GM21423 (cell line): Measurements from ENCODE around the gene PGC.

ENCODE experiments used
- ATAC-seq: cut with Tn5 transposase; IDR thresholded peaks from one replicate; pipeline ENCODE4 v1.9.1; 2021; ENCODE audit warnings: mild to moderate bottlenecking, moderate library complexity; ENCODE audit not compliant: unreplicated experiment

Gene PGC

DNA sequence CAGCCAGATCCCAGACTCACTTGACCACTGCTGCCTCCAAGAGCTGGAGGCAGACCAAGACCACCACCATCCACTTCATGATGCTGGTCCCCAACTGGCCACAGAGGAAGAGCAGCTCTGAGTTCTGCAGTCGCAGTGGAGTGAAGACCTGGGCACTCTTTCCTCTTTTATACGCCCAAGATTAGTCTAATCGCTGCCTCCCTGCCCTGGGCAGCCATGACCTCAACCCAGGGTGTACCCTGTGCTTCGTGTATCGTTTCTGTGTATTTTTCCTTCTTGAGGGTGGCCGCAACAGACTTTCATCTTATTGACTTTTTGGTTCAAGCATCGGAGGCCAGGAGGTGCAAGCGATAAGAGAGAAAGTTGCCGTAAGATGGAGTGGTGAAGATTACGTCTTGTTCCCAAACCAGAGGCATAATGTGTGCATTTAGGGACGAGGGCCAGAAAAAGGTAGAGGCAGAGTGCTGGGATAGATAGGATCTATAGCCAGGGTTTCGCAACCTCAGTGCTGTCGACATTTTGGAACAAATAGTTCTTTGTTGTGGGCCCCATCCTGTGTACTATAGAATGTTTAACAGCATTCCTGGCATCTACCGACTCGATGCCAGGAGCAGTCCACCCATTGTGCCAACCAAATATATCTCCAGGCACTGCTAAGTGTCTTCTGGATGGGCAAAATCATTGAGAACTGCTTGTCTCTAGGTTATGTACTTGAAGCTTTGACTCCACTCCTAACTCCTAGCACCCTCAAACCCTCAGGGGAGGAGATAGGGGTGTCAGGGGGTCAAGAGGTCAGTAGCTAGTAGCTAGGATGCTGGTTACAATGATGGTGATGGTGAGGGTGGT, at the start of gene PGC:
Gene PGC, minus strand, starts transcription at position 142 of the 846 bp plus-strand sequence. Its CDS starts 63 bp downstream, at position 79.
- ATAC-seq = no peak

DNA sequence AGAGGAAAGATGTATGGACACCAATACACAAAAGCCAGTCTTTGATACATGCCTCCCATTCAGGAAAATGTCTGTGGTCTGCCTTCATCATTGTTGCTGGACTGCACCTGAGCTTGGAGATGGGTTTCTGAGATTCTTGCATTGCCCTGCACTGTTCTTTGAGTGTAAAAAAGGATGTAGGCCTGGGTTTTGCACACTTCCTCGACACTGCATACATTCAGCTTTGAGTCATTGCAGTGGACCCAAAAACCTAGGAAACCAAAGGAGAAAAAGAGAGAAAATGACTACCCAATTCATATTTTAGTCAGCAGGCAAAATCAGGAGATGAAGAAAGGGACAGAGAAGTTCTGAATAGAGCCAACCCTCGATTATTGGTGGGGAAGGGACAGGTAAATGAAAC, 49.3 kb upstream of the PGC start:
- no peak for ATAC-seq

DNA sequence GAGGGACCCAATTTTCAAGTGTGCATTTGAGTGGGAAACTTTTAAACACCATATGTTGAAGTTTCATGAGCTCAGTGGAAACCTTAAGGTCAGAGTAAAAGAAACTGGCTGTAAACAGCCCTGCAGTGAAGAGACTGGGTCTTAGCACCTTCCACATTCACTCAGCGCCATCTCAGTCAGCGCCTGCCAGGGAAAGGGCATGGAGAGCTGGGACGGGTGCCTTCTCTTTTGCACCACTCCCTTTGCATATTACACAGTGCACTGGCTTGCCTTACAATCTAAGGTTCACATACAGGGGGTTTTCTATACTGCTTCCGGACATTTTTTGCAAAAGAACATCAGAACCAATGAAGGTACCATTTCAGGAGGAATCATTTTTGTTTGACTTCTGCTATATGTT, 44.8 kb upstream of the PGC start:
- no peak for ATAC-seq

DNA sequence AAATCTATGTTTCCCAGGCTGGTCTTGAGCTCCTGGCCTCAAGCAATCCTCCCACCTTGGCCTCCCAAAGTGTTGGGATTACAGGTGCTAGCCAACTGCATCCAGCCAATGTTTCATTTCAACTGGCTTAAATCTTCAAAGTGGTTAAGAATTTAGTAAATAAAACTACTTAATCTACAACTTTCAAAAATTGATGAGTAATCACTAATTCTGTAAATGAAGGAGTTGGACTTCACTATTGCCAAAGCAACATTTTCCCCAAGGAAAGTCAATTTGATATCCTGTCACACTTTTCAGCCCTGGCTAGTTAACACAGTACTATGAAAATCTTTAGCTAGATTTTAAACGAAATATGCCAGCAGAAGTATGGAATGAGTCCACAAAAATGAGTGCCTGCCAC, 44.1 kb upstream of the PGC start:
- no peak for ATAC-seq

DNA sequence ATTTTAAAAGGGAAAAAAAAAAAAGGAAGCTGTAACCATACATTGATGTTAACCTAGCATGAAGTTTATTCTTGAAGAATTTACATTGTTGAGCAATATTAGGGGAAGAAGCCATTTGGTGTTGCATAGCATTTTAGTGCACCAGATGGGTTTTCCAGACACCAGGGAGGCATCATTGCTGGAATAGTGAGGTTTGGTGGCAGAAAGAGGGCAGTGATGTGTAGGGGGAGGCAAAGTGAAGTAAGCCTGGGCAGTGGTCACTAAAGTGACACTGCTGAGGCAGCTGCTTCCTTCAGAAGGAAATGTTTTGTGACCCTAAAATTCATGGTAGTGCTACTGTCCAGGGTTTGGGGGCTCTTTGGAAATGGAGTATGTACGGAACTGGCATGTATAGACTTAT, 42.8 kb upstream of the PGC start:
- ATAC-seq = no peak

DNA sequence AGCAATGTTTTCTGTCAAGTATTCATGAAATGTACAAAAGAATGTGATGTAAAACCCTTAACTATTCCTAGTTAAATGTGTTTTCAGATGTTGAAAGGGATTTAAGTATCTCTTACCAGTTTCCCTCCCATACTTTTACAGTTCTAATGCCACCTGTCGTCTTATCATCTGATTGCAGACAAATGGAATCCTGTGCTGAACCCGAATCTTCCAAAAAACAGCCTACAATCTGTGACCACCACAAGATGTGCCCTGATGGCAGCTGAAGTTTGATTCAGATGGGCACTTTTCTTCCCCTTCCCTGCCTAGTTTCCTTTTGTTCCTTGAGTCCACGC, 42.2 kb upstream of the PGC start:
- ATAC-seq = no peak

DNA sequence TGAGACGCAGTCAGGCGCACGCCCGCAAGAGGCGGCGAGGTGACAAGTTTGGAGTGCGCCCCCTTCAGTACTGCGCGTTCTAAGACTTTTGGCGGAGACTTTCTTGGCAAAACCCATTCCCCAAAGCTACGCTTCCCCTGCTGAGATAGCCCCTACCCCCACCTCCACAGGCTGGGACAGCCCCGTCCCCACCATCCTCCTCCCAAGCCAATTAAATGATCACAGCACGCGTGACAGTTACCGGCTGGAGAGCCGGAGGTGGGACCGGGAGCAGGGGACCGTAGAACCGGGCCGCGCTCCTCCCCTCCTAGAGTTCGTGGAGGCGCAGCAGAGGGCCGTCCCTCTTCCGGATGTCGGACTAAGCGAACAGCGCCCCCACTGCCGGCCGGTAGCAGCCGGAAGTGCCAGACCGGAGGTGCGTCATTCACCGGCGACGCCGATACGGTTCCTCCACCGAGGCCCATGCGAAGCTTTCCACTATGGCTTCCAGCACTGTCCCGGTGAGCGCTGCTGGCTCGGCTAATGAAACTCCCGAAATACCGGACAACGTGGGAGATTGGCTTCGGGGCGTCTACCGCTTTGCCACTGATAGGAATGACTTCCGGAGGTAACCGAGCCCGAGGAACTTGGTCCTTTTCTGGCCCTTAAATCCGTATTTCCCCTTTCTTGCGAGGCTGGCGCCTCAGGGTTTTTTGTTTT, 40.2 kb upstream of the PGC start, which contains the start of gene TOMM6:
Gene TOMM6, plus strand, starts transcription at position 476 of the 699 bp plus-strand sequence. Its CDS starts 4 bp downstream, at position 480.
- ATAC-seq = peak; percentile 78

DNA sequence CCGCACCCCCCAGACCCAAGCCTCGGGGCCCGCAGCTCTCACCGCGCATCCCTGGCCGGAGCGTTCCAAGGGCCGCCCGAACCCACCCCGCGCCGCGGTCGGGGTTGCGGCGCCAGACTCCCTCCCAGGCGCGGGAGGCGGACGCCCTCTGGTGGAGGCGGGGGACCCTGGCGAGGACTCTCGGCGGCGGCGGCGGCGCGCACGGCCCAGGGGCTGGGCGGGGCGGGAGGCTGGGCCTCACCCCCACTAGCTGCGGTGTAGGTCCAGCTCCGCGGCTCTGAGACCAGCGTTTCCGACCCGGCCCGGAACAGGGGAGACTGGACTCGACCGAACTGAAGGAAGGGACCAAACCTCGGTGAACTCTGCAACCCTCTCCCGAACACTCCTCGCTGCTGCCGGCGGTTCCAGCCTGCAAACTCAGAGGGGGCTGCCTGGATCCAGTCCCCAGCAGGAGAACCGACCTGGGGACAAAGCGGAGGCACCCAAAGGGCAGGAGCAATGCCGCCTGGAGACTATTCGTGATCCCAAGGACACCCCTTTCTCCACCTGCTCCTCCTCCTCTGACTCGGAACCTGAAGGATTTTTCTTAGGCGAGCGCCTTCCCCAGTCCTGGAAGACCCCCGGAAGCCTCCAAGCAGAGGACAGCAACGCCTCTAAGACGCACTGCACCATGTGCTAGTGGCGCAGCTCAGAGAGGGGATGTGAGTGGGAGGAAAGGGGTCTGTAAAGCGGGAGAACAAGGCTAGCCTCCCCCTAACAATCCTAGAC, 39.4 kb upstream of the PGC start:
- peak; percentile 52 for ATAC-seq

DNA sequence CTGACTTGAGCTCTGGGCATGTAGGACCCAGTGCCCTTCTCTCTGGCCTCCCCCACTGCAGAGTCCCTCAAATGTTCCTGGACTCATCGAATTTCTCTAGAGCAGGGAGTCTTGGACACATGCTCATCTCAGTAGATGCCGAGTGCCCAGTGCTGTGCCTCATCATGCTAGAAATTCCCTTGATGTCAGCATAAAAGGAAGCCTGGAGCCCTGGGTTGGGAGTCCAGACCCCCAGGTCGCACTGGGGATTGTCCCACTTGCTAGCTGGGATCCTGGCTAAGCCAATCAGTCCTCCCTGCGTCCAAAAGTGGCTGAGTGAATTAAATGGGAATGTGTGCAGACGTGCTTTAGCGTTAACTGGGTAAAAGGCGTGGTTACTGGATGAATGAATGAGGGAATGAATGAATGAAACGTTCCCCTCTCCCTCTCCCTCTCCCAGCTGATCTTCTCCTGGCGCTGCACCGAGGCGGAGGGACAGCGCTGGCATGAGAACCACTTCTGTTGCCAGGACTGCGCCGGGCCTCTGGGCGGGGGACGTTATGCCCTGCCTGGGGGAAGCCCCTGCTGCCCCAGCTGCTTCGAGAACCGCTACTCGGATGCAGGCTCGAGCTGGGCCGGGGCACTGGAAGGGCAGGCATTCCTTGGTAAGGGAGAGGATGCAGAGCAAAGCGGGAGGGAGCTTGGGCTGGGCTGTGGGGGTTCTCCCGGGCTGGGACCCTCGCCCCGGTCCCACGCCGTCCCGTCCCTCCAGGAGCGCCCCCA, 38.7 kb upstream of the PGC start:
- no peak for ATAC-seq

DNA sequence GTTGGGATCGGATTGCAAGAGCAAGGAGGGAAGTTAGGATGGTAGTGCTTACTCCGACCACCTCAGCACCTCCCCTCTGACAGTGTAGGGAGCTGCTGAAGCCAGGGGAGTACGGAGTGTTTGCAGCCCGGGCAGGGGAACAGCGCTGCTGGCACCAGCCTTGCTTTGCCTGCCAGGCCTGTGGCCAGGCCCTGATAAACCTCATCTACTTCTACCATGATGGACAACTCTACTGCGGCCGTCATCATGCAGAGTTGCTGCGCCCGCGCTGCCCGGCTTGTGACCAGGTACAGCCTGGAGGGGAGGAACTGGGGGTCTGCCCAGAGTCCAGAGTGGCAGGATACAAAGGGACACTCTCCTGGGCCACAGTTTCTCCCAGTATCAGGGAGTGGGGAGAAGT, 38.1 kb upstream of the PGC start:
- ATAC-seq = no peak

DNA sequence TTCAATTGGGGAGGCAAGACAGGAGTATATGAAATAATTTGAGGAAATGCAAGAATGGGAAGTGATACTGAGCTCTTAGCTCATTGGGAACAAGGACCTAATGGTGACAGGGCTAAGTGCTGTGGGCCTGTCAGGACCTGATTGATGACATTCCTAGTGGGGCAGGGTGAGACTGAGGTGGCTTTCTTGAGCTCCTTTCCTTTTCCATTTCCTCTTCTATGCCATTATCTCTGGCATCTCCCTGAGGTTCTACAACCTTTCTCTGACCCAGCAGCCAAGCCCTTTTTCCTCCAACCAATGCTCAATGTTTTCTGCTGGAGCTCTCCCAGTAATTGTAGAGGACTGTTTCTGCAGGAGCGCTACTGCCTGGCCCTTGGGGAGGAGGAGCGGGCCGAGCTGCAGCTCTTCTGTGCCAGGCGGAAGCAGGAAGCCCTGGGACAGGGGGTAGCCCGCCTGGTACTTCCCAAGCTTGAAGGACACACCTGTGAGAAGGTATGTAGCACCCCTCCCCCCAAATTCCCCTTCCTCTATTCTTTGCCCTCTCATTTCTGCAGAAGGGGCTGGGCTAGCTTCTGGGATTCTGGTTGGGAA, 37.5 kb upstream of the PGC start:
- ATAC-seq = no peak

DNA sequence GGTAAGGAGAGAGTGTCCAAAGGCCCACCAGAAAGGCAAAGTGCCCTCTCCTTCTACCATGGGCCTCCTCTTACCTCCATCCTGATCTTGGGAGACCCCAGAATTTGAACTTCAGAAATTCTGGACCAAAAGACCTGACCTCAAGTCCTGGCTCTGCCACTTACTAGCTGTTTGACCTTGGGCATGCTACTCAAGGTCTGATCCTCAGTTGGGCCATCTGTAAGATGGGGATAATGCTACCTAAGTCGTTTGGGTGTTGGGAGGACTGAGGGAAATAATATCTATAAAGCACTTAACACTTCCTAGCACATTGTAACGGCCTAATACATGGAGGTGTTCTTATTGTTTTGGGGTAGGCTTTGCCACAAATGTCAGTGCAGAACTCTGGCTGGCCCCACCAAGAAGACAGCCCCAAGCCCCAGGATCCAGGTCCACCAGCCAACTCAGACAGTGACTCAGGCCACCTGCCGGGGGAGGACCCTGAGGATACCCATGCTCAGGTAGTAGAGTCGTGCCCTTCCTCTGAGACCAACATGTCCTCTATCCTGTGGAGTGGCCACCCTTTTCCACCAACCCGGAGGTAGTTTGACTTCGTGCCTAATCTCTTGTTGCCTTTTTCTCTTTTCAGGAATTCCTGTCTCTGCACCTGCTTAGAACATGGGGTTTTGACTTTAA, 36.0 kb upstream of the PGC start:
- ATAC-seq = no peak

DNA sequence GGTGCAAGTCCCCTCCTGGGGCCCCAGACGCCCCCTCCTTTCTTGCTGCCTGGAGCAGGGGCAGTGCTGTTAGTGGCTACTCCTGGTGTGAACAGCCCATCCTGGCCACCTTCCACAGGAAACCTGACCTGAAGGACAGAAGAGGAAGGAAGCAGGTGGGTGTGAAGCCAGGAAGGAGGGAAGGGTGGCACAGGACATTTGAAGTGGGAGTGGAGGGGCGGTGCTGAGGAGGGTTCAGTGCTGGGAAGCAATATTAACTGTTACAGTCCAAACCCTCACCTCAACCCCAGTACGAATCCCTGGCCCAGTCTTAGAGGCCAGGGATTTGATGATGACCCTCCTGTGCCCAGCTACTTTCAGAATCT, 34.2 kb upstream of the PGC start:
- ATAC-seq = no peak

DNA sequence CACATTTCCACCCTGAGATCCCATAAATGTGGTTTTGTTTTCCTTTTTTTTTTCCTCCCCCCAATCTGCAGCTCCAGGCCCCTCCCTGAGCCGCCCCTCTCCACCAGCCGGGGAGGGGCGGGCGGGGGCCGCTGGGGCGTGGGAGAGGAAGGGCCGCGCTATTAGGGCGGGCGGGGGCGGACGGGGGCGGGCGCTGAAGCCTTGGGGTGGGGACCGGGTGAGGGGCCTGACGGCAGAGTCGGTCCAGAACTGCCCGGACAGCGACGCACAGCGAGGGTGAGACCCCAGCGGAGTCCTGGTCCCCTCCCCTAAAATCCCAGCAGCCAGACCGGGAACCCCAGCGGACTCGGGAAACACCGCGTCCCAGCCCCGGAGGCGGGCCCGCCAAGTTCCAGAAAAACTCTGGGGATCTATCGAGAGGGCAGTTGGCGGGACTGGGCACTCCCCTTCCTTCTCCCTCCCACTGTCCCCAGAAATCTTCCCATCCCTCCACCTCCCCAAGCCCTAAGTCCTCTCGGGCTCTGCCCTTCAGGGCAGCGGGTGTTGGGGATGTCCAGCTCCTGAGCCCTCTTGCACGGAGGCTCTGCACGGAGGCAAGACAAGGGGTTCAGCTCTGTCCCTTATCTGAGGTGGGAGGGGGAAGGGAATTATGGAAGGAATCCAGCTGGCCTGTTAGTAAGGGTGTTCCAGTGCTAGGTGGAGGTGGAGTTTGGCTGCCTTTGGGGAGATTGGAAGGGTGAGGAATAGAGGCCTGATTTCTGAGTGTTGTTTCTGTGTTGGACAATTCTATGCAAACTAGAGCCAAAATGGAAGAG, 33.6 kb upstream of the PGC start, which contains the start of gene PRICKLE4:
Gene PRICKLE4, plus strand, starts transcription at position 232 of the 815 bp plus-strand sequence. CDS start 2,692 bp downstream, outside the sequence.
- ATAC-seq = no peak

DNA sequence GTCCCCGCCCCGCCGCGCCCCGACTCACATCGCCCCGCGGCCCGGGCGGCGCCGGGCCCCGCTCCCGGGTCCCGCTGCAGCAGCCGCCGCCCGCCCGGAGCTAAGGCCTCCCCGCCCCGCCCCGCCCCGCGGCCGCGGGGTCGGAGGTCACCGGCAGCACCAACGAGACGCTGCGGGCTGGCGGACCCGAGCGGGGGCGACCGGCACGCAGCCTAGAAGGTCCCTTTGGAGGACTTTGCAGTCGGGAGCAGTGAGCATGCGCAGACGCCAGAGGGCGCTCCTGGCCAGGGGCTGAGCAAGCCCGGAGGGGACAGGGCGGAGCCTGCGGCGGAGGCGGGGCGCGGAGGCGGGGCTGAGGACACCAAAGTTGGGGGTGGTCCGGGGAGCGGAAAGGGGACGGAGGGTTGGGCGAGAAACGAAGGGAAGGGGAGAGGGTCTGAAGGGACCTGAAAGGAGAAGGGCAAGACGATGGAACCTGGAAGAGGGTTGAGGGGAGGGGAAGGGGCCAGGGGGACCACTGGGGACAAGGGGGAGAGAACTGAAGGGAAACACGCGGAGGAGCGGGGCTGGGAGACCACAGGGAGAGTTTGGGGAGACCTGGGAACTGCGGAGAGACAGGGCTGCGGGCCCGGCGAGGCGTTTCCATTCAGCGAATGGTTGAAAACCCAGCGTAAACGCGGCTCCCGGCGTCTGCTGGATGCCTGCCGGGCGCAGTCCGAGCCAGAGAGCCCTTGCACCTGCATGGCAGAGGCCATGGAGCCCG, 32.8 kb upstream of the PGC start, which contains the start of gene FRS3:
Gene FRS3, minus strand, starts transcription at position 113 of the 763 bp plus-strand sequence. CDS start 2,913 bp downstream, outside the sequence.
- peak; percentile 92 for ATAC-seq

DNA sequence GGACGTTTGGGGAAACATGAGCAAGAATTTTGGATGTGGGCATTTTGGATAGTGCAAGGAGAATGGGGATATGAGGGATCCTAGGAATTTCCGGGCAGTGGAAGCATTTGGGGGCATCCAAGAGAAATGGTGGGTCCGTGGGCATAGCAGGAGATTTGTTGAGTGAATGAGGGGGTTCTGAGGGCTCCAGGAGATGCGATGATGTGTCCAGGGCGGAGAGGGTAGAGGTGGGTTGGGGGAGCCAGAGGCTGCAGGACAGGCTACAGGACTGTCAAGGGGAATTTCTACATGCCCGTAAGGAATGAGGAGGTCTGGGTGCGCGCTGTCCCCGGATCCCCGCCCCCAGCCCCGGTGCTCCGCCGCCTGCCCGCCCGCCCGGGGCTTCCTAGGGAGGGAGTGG, 32.1 kb upstream of the PGC start:
- no peak for ATAC-seq

DNA sequence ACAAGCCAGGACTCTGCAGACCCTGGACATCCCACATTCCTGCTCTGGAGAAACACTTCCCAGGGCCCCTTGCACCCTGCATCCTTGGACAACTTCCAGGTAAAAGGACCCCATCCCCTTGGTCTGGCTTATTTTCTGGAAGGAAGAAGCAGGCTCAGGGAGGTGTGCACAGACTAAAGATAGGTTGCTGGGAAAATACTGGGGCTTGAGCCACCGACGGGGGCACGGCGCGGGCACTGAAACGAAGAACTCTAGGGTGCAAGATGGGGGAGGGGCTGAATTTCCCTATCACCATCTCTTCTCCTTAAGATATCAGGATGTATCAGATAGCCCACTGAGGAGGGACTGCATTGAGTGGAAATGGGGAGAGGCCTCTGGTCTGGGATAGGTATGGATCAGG, 31.7 kb upstream of the PGC start:
- no peak for ATAC-seq
